ENCODE results near the gene PLEKHS1.

- no peak for TF ChIP-seq CTCF (IDR thresholded peaks at IDR 0.05)
- TF ChIP-seq POLR2A (IDR thresholded peaks at IDR 0.05) = no peak
These were observed 37.9 kb upstream of the PLEKHS1 start for GRCh38 chr10:113713640-113713982.

Measured in uterus (tissue), 2 donors.